GM23338 (cell line): Measurements from ENCODE around the gene SLC25A20. TPM values are rescaled to one million over a fixed set of nuclear protein-coding genes. Genes with fewer than 3 reads are reported as not detected.

ENCODE experiments used
- ATAC-seq: fragments of 200-7000 bp; cut with Tn5 transposase; 3 replicates; pipeline ENCODE4 v1.9.1; 2020
- DNase-seq: peaks from one replicate; pipeline ENCODE4 v3.0.0-alpha.2; 2015; ENCODE audit warnings: low spot score
- H2AFZ ChIP-seq: fragments of 200-600 bp; sonication (generic); 2 replicates; pipeline ENCODE4 v1.8.0; 2016; ENCODE audit warnings: antibody characterized with exemption, mild to moderate bottlenecking, moderate library complexity
- H3F3A ChIP-seq: fragments of 200-600 bp; sonication (generic); replicated peaks from 2 replicates; pipeline ENCODE4 v1.8.0; 2017; ENCODE audit warnings: antibody characterized with exemption, mixed run types, low read depth
- H3K27ac ChIP-seq: fragments of 200-600 bp; sonication (generic); 2 replicates; pipeline ENCODE4 v1.6.1; 2016; ENCODE audit warnings: low read depth
- H3K27me3 ChIP-seq: fragments of 200-600 bp; sonication (generic); 2 replicates; pipeline ENCODE4 v1.8.0; 2016; ENCODE audit warnings: mild to moderate bottlenecking, mixed run types, moderate library complexity; ENCODE audit not compliant: insufficient read depth
- H3K36me3 ChIP-seq: fragments of 200-600 bp; sonication (generic); 2 replicates; pipeline ENCODE4 v1.8.0; 2016; ENCODE audit warnings: mild to moderate bottlenecking; ENCODE audit not compliant: insufficient read depth
- H3K4me1 ChIP-seq: fragments of 200-600 bp; sonication (generic); 2 replicates; pipeline ENCODE4 v1.8.0; 2016; ENCODE audit warnings: mild to moderate bottlenecking, moderate library complexity; ENCODE audit not compliant: insufficient read depth
- H3K4me2 ChIP-seq: fragments of 200-600 bp; sonication (generic); 2 replicates; pipeline ENCODE4 v1.7.1; 2017; ENCODE audit warnings: mixed run types
- H3K4me3 ChIP-seq: fragments of 200-600 bp; sonication (generic); 2 replicates; pipeline ENCODE4 v1.6.1; 2016; ENCODE audit warnings: mixed run types
- H3K79me2 ChIP-seq: fragments of 200-600 bp; sonication (generic); replicated peaks from 2 replicates; pipeline ENCODE4 v1.8.0; 2017; ENCODE audit warnings: mild to moderate bottlenecking; ENCODE audit not compliant: insufficient read depth
- H3K9me2 ChIP-seq: fragments of 200-600 bp; sonication (generic); 2 replicates; pipeline ENCODE4 v1.8.0; 2017; ENCODE audit not compliant: insufficient read depth
- H4K20me1 ChIP-seq: fragments of 200-600 bp; sonication (generic); replicated peaks from 2 replicates; pipeline ENCODE4 v1.8.0; 2017; ENCODE audit warnings: mild to moderate bottlenecking; ENCODE audit not compliant: insufficient read depth
- H3K27ac Mint-ChIP-seq: 2 replicates; pipeline ENCODE4 v1.8.0; 2020; ENCODE audit warnings: inconsistent platforms, mild to moderate bottlenecking, moderate library complexity, mixed read lengths
- H3K27me3 Mint-ChIP-seq: 3 replicates; pipeline ENCODE4 v1.8.0; 2022; ENCODE audit warnings: low read depth, mild to moderate bottlenecking, moderate library complexity, mixed read lengths, inconsistent platforms; ENCODE audit not compliant: insufficient read depth, poor library complexity
- H3K36me3 Mint-ChIP-seq: 3 replicates; pipeline ENCODE4 v1.8.0; 2021; ENCODE audit warnings: low read depth, mild to moderate bottlenecking, inconsistent platforms, moderate library complexity, mixed read lengths
- H3K4me1 Mint-ChIP-seq: 3 replicates; pipeline ENCODE4 v1.8.0; 2020; ENCODE audit warnings: mild to moderate bottlenecking, inconsistent platforms, mixed read lengths
- H3K4me3 Mint-ChIP-seq: 3 replicates; pipeline ENCODE4 v1.8.0; 2021; ENCODE audit warnings: moderate library complexity, mild to moderate bottlenecking, inconsistent platforms, mixed read lengths
- H3K9me3 Mint-ChIP-seq: 3 replicates; pipeline ENCODE4 v1.8.0; 2020; ENCODE audit warnings: moderate library complexity, mild to moderate bottlenecking, inconsistent platforms, mixed read lengths
- CREB1 ChIP-seq: fragments of 250-450 bp; sonication (Bioruptor Pico); IDR thresholded peaks from 2 replicates; pipeline ENCODE4 v1.5.0; 2020; ENCODE audit warnings: low read depth, mild to moderate bottlenecking, moderate library complexity
- CTCF ChIP-seq, 2 experiments: fragments of 200-600 bp in 1 of 2; sonication (generic) in 1 of 2; conservative IDR thresholded peaks; 2 replicates each; pipeline versions ENCODE4 v1.5.1 to v1.6.1; 2016 to 2017; ENCODE audit warnings: antibody characterized with exemption in 2 of 2, low read depth in 2 of 2, mild to moderate bottlenecking in 2 of 2, moderate library complexity in 1 of 2
- NANOG ChIP-seq: IDR thresholded peaks from 2 replicates; pipeline ENCODE4 v1.6.1; 2016; ENCODE audit warnings: antibody characterized with exemption, borderline replicate concordance
- POLR2AphosphoS5 ChIP-seq: IDR thresholded peaks from 2 replicates; pipeline ENCODE4 v1.6.1; 2016; ENCODE audit warnings: antibody characterized with exemption, low read depth
- REST ChIP-seq: IDR thresholded peaks from one replicate; pipeline ENCODE4 v1.6.1; 2018; ENCODE audit warnings: antibody characterized with exemption; ENCODE audit not compliant: unreplicated experiment
- STAT1 ChIP-seq: IDR thresholded peaks from one replicate; pipeline ENCODE4 v1.6.1; 2016; ENCODE audit warnings: antibody characterized with exemption; ENCODE audit not compliant: unreplicated experiment
- ZNF114 ChIP-seq: fragments of 250-450 bp; sonication (Bioruptor Pico); IDR thresholded peaks from 2 replicates; pipeline ENCODE4 v1.5.0; 2020; ENCODE audit warnings: mild to moderate bottlenecking, moderate library complexity
- ZNF462 ChIP-seq: fragments of 250-450 bp; sonication (Bioruptor Pico); IDR thresholded peaks from 2 replicates; pipeline ENCODE4 v1.5.0; 2020; ENCODE audit warnings: mild to moderate bottlenecking, moderate library complexity
- polyA plus RNA-seq: library from polyadenylated mRNA; unstranded; fragments of >200 nt; fragmentation: Nextera tagmentation; extraction: Ambion mirVana; gene quantifications from 2 replicates; pipeline ENCODE4 v1.2.1, GENCODE V29; 2016
- total RNA-seq: library from RNA; depleted of rRNA; stranded (reverse); fragments of >200 nt; shearing (Covaris generic); gene quantifications from 2 replicates; pipeline ENCODE4 v1.2.3, GENCODE V29; 2014

Gene SLC25A20
- total and polyA plus RNA-seq, 2 experiments from 2014 or later = 3.0 to 4.3 TPM

GRCh38 chr3:48863122-48863521 lies 35.6 kb downstream of the SLC25A20 start:
- H3K79me2 ChIP-seq = no peaks in the 10 kb centered on the region
- no peak overlapping the region for H3K4me3 Mint-ChIP-seq
- H3F3A ChIP-seq = no peaks in the 10 kb centered on the region
- ATAC-seq = no peak
- H3K27me3 ChIP-seq = no peaks in the 10 kb centered on the region
- H2AFZ ChIP-seq = no peak overlapping the region
- no peaks in the 10 kb centered on the region for H3K9me3 Mint-ChIP-seq
- H3K4me3 ChIP-seq = no peak overlapping the region
- DNase-seq = no peak
- no peaks in the 10 kb centered on the region for H3K36me3 ChIP-seq
- H3K9me2 ChIP-seq = no peaks in the 10 kb centered on the region
- peaks cover 4% of the 10 kb centered on the region for H3K27me3 Mint-ChIP-seq
- H3K27ac ChIP-seq = no peak overlapping the region
- no peaks in the 10 kb centered on the region for H4K20me1 ChIP-seq
- TF ChIP-seq CREB1 (CRISPR knock-in tag) (no peak), POLR2AphosphoS5 (no peak), REST (no peak), ZNF114 (CRISPR knock-in tag) (no peak), STAT1 (no peak), NANOG (no peak)
- H3K4me1 Mint-ChIP-seq = no peaks in the 10 kb centered on the region
- H3K4me1 ChIP-seq = no peaks in the 10 kb centered on the region
- H3K27ac Mint-ChIP-seq = no peak overlapping the region
- H3K4me2 ChIP-seq = no peak overlapping the region
- no peaks in the 10 kb centered on the region for H3K36me3 Mint-ChIP-seq

- no peak overlapping the region for H3K4me3 ChIP-seq
- Mint-ChIP-seq H3K27ac (no peak overlapping the region), H3K4me3 (no peak overlapping the region), H3K9me3 (no peaks in the 10 kb centered on the region), H3K4me1 (no peaks in the 10 kb centered on the region), H3K27me3 (peaks cover 7% of the 10 kb centered on the region), H3K36me3 (no peaks in the 10 kb centered on the region)
- ATAC-seq (no peak), DNase-seq (no peak)
- no peaks in the 10 kb centered on the region for H4K20me1 ChIP-seq
- no peaks in the 10 kb centered on the region for H3K79me2 ChIP-seq
- no peaks in the 10 kb centered on the region for H3K4me1 ChIP-seq
- no peak overlapping the region for H3K27ac ChIP-seq
- no peak overlapping the region for H3K4me2 ChIP-seq
- H2AFZ ChIP-seq = no peak overlapping the region
- H3F3A ChIP-seq = no peaks in the 10 kb centered on the region
- no peaks in the 10 kb centered on the region for H3K27me3 ChIP-seq
- no peaks in the 10 kb centered on the region for H3K36me3 ChIP-seq
- H3K9me2 ChIP-seq = no peaks in the 10 kb centered on the region
- TF ChIP-seq CREB1 (CRISPR knock-in tag) (no peak), ZNF114 (CRISPR knock-in tag) (no peak), ZNF462 (no peak), CTCF (conservative IDR thresholded peaks at IDR 0.05; ENCODE audit: low read depth in 2 of 2) (no peak)
Observed at GRCh38 chr3:48859206-48859605, 39.5 kb downstream of the SLC25A20 start.
